ENCODE measurements around the gene CALR.

DNA sequence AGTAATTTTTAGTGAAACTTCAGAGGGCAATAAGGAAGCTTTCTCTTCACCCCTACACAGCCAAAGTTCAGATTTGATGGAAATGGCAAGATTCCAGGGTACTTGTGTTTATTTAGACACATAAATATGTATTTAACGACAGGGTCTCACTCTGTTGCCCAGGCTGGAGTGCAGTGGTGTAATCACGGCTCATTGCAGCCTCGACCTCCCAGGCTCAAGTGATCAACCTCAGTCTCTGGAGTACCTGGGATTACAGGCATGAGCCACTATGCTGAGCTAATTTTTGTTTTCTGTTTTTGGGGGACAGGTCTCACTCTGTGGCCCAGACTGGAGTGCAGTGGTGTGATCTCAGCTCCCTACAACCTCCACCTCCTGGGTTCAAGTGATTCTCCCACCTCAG lies 17.4 kb upstream of the CALR start:
- TF ChIP-seq, protein P1, sequence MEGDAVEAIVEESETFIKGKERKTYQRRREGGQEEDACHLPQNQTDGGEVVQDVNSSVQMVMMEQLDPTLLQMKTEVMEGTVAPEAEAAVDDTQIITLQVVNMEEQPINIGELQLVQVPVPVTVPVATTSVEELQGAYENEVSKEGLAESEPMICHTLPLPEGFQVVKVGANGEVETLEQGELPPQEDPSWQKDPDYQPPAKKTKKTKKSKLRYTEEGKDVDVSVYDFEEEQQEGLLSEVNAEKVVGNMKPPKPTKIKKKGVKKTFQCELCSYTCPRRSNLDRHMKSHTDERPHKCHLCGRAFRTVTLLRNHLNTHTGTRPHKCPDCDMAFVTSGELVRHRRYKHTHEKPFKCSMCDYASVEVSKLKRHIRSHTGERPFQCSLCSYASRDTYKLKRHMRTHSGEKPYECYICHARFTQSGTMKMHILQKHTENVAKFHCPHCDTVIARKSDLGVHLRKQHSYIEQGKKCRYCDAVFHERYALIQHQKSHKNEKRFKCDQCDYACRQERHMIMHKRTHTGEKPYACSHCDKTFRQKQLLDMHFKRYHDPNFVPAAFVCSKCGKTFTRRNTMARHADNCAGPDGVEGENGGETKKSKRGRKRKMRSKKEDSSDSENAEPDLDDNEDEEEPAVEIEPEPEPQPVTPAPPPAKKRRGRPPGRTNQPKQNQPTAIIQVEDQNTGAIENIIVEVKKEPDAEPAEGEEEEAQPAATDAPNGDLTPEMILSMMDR (conservative IDR thresholded peaks at IDR 0.05): no peak
- TF ChIP-seq ZFX (IDR thresholded peaks at IDR 0.05): no peak

Data from C4-2B (cell line).